ENCODE data around the gene OCRL.

Gene OCRL

GRCh38 chrX:129626026-129626425 is 86.0 kb downstream of the OCRL start:
- no peaks in the 10 kb centered on the region for H3K36me3 ChIP-seq (ENCODE audit: low read length)
- no peak overlapping the region for H3K4me3 ChIP-seq (ENCODE audit: insufficient read depth, low read length, poor library complexity, severe bottlenecking)
- H3K79me2 ChIP-seq (ENCODE audit: insufficient read depth, low read length): no peaks in the 10 kb centered on the region
- H3K27ac ChIP-seq (ENCODE audit: low read depth, low read length): no peak overlapping the region
- no peak overlapping the region for H3K4me2 ChIP-seq (ENCODE audit: low read depth, low read length, poor library complexity, severe bottlenecking)
- no peaks in the 10 kb centered on the region for H3K9me2 ChIP-seq (replicated peaks; ENCODE audit: insufficient read depth, low read length)
- H3K9ac ChIP-seq (ENCODE audit: low read length): no peak overlapping the region
- TF ChIP-seq EZH2phosphoT487 (conservative IDR thresholded peaks at IDR 0.05; ENCODE audit: low read length) (no peak), CTCF (IDR thresholded peaks at IDR 0.05; ENCODE audit: insufficient read depth, low read length, poor library complexity, severe bottlenecking) (no peak)
- no peaks in the 10 kb centered on the region for H4K20me1 ChIP-seq (ENCODE audit: low read depth, low read length)
- H3F3A ChIP-seq (ENCODE audit: insufficient read depth): no peaks in the 10 kb centered on the region
- H3K9me3 ChIP-seq (ENCODE audit: insufficient read depth, low read length): no peaks in the 10 kb centered on the region
- H3K27me3 ChIP-seq (ENCODE audit: low read length): no peaks in the 10 kb centered on the region
- H2AFZ ChIP-seq (ENCODE audit: low read depth, low read length, severe bottlenecking): no peak overlapping the region

GRCh38 chrX:129629837-129630236 is 89.8 kb downstream of the OCRL start:
- Histone ChIP-seq H3K27me3 (ENCODE audit: low read length) (no peaks in the 10 kb centered on the region), H3K79me2 (ENCODE audit: insufficient read depth, low read length) (no peaks in the 10 kb centered on the region), H3K9ac (ENCODE audit: low read length) (no peak overlapping the region)

GRCh38 chrX:129631849-129632248 is 91.8 kb downstream of the OCRL start:
- H4K20me1 ChIP-seq (ENCODE audit: low read depth, low read length): no peaks in the 10 kb centered on the region
- H3K9ac ChIP-seq (ENCODE audit: low read length): no peak overlapping the region
- H3K36me3 ChIP-seq (ENCODE audit: low read length): no peaks in the 10 kb centered on the region
- no peak overlapping the region for H3K27ac ChIP-seq (ENCODE audit: low read depth, low read length)
- TF ChIP-seq EZH2phosphoT487 (conservative IDR thresholded peaks at IDR 0.05; ENCODE audit: low read length): no peak
- no peak for TF ChIP-seq CTCF (IDR thresholded peaks at IDR 0.05; ENCODE audit: insufficient read depth, low read length, poor library complexity, severe bottlenecking)
- no peaks in the 10 kb centered on the region for H3K79me2 ChIP-seq (ENCODE audit: insufficient read depth, low read length)
- no peak overlapping the region for H2AFZ ChIP-seq (ENCODE audit: low read depth, low read length, severe bottlenecking)
- H3K27me3 ChIP-seq (ENCODE audit: low read length): no peaks in the 10 kb centered on the region
- H3F3A ChIP-seq (ENCODE audit: insufficient read depth): no peaks in the 10 kb centered on the region
- H3K9me3 ChIP-seq (ENCODE audit: insufficient read depth, low read length): no peaks in the 10 kb centered on the region
- H3K9me2 ChIP-seq (replicated peaks; ENCODE audit: insufficient read depth, low read length): no peaks in the 10 kb centered on the region
- H3K4me3 ChIP-seq (ENCODE audit: insufficient read depth, low read length, poor library complexity, severe bottlenecking): no peak overlapping the region
- no peak overlapping the region for H3K4me2 ChIP-seq (ENCODE audit: low read depth, low read length, poor library complexity, severe bottlenecking)

More at GRCh38 chrX:129629837-129630236, 89.8 kb downstream of the OCRL start:
- no peaks in the 10 kb centered on the region for H4K20me1 ChIP-seq (ENCODE audit: low read depth, low read length)
- no peak overlapping the region for H3K27ac ChIP-seq (ENCODE audit: low read depth, low read length)
- H3K9me3 ChIP-seq (ENCODE audit: insufficient read depth, low read length): no peaks in the 10 kb centered on the region
- H3K36me3 ChIP-seq (ENCODE audit: low read length): no peaks in the 10 kb centered on the region
- no peaks in the 10 kb centered on the region for H3K9me2 ChIP-seq (replicated peaks; ENCODE audit: insufficient read depth, low read length)
- TF ChIP-seq EZH2phosphoT487 (conservative IDR thresholded peaks at IDR 0.05; ENCODE audit: low read length) (no peak), CTCF (IDR thresholded peaks at IDR 0.05; ENCODE audit: insufficient read depth, low read length, poor library complexity, severe bottlenecking) (no peak)
- H3F3A ChIP-seq (ENCODE audit: insufficient read depth): no peaks in the 10 kb centered on the region
- H3K4me2 ChIP-seq (ENCODE audit: low read depth, low read length, poor library complexity, severe bottlenecking): no peak overlapping the region
- H2AFZ ChIP-seq (ENCODE audit: low read depth, low read length, severe bottlenecking): no peak overlapping the region
- H3K4me3 ChIP-seq (ENCODE audit: insufficient read depth, low read length, poor library complexity, severe bottlenecking): no peak overlapping the region
